Ectodermal cell (in vitro differentiated cells): ENCODE measurements around the gene METTL25.
"Not testable (repeated sequence)": the region's sequence is repeated elsewhere in the genome, so short reads cannot be mapped to it uniquely, and the experiment has no call there.

Source experiments
- H3K27ac ChIP-seq: 2 replicates; pipeline ENCODE4 v1.7.0; 2013; ENCODE audit warnings: mild to moderate bottlenecking, low read depth, low read length; ENCODE audit not compliant: insufficient read depth, poor library complexity, severe bottlenecking
- H3K27me3 ChIP-seq: 2 replicates; pipeline ENCODE4 v1.7.0; 2013; ENCODE audit warnings: mild to moderate bottlenecking, low read length; ENCODE audit not compliant: insufficient read depth, control insufficient read depth, poor library complexity, severe bottlenecking
- H3K36me3 ChIP-seq: one replicate; pipeline ENCODE4 v1.7.0; 2013; ENCODE audit warnings: low read length; ENCODE audit not compliant: control insufficient read depth, insufficient read depth
- H3K4me1 ChIP-seq: one replicate; pipeline ENCODE4 v1.7.0; 2013; ENCODE audit warnings: low read length; ENCODE audit not compliant: control insufficient read depth, insufficient read depth
- H3K4me3 ChIP-seq: 2 replicates; pipeline ENCODE4 v1.7.0; 2013; ENCODE audit warnings: low read depth, low read length, control low read depth; ENCODE audit not compliant: insufficient read depth
- H3K9me3 ChIP-seq: 2 replicates; pipeline ENCODE4 v1.7.0; 2013; ENCODE audit warnings: mild to moderate bottlenecking, low read length, moderate library complexity; ENCODE audit not compliant: control insufficient read depth
- WGBS, 2 experiments: methylation state at CpG; one replicate each; pipeline ENCODE4 v1.1.7; 2013; ENCODE audit warnings: missing lambda C conversion rate in 2 of 2; 5-methylcytosine and 5-hydroxymethylcytosine counted together

METTL25 gene

DNA sequence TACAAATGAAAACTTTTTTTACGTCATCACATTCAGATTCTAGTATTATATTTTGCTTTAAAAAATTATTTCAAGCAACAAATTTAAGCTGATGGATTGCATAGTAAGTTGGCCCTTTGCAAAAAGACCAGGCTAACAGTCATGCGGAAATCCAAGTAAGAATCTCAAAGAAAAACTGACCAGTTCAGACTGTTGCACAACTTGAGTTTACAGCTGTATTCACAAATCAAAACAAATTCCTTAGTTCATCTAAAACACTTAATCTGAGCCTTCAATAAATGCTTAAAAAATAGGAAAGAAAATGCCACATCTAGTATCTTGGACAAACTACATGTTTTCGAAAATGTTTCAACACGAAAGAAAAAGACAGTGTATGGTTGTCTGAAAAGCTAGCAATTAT is 989 bp upstream of the METTL25 start:
- WGBS, 2 experiments: 42 to 88% methylated on average over 2 of the region's 4 CpGs
- no peak overlapping the region for H3K27ac ChIP-seq

DNA sequence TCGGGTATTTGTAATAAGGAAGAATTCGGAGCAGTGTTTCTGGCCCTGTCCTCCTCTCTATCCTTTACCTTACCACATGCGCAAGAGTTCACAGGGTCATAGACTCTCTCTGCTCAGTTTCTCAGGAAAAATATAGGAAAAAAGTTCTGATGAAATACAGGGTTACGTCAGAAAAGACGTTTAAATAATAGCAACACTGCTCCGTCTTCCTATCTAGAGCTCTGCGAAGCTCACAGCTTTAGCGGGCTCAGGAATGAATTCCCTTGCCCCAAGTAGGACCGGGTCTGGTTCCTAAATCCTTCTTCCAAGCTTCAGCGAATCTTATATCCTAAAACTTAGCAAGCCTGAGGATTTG is 507 bp upstream of the METTL25 start:
- peaks cover 3% of the 10 kb centered on the region for H3K4me1 ChIP-seq
- peaks cover 17% of the 10 kb centered on the region for H3K36me3 ChIP-seq
- H3K9me3 ChIP-seq: no peaks in the 10 kb centered on the region
- peak overlapping the region; percentile 85 for H3K4me3 ChIP-seq
- 1 to 2% methylated on average over 7 to 10 of the region's 10 CpGs for WGBS, 2 experiments
- H3K27ac ChIP-seq: peak overlapping the region; percentile 78
- no peaks in the 10 kb centered on the region for H3K27me3 ChIP-seq

More for the DNA sequence above, 989 bp upstream of the METTL25 start:
- H3K27me3 ChIP-seq: no peaks in the 10 kb centered on the region
- peak overlapping the region; percentile 85 for H3K4me3 ChIP-seq
- no peaks in the 10 kb centered on the region for H3K9me3 ChIP-seq
- H3K4me1 ChIP-seq: peaks cover 3% of the 10 kb centered on the region
- H3K36me3 ChIP-seq: peaks cover 17% of the 10 kb centered on the region

DNA sequence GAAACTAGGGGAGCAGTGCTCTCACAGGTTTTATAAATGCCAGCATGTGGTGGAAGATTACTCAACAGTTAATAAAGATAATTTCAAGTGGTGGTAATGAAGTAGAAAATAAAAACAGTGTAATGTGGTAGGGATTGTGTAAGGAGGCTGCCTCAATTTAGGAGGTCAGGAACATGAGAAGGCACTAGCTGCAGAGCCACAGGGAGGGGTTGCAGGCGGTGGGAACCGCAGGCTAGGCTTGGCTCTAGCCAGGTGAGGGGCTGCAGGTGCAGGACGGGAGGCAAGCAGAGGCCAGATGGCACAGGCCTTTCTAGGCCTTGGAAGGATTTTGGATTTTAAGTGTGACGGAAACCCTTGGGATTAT is 768 bp downstream of the METTL25 start:
- peak overlapping the region; percentile 85 for H3K4me3 ChIP-seq
- peaks cover 15% of the 10 kb centered on the region for H3K36me3 ChIP-seq
- 26 to 28% methylated on average over 4 of the region's 4 CpGs for WGBS, 2 experiments
- H3K27me3 ChIP-seq: no peaks in the 10 kb centered on the region
- H3K9me3 ChIP-seq: no peaks in the 10 kb centered on the region
- H3K4me1 ChIP-seq: peaks cover 3% of the 10 kb centered on the region
- peak overlapping the region; percentile 38 for H3K27ac ChIP-seq

DNA sequence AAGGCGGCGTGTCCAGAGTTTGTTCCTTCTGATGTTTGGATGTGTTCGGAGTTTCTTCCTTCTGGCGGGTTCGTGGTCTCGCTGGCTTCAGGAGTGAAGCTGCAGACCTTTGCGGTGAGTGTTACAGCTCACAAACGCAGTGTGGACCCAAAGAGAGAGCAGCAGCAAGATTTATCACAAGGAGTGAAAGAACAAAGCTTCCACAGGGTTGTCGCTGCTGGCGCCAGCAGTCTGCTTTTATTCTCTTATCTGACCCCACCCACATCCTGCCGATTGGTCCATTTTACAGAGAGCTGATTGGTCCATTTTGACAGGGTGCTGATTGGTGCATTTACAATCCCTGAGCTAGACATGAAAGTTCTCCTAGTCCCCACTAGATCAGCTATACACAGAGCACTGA is 2.5 kb downstream of the METTL25 start:
- WGBS, 2 experiments: 93 to 94% methylated on average over 11 of the region's 11 CpGs
- not testable (repeated sequence) for H3K36me3 ChIP-seq

DNA sequence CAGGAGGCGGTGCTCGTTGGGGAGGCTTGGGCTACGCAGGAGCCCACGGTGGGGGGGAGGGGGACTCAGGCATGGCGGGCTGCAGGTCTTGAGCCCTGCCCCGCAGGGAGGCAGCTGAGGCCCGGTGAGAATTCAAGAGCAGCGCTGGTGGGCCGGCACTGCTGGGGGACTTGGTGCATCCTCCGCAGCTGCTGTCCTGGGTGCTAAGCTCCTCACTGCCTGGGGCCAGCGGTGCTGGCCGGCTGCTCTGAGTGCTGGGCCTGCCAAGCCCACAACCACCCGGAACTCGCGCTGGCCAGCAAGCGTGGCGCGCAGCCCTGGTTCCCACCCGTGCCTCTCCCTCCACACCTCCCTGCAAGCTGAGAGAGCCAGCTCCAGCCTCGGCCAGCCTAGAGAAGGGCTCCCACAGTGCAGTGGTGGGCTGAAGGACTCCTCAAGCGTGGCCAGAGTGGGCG is 3.2 kb downstream of the METTL25 start:
- Histone ChIP-seq H3K27ac (no peak overlapping the region), H3K36me3 (peaks cover under 1% of the 10 kb centered on the region), H3K9me3 (no peaks in the 10 kb centered on the region), H3K27me3 (no peaks in the 10 kb centered on the region), H3K4me3 (no peak overlapping the region), H3K4me1 (peaks cover under 1% of the 10 kb centered on the region)
- 86 to 87% methylated on average over 22 of the region's 22 CpGs for WGBS, 2 experiments

More for the DNA sequence above, 2.5 kb downstream of the METTL25 start:
- not testable (repeated sequence) for H3K4me1 ChIP-seq, H3K4me3 ChIP-seq, H3K27ac ChIP-seq, H3K9me3 ChIP-seq, H3K27me3 ChIP-seq

DNA sequence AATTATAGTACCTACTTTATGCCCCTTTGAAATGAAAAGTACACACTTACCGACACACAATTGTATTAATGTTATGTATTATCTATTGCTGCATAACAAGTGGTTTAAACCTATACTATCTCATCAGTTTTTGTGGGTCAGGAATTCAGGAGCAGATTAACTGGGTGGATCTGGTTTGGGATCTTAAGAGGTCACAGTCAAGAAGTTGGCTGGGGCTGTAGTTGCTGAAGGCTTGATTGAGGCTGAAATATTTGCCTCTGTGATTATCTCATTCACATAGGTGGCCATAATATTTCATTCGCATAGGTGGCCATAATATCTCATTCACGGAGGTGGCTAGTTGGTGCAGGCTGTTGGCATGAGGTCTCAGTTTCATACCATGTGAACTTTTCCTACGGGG is 5.7 kb downstream of the METTL25 start:
- Histone ChIP-seq H3K27ac (no peak overlapping the region), H3K4me1 (no peaks in the 10 kb centered on the region), H3K27me3 (no peaks in the 10 kb centered on the region), H3K9me3 (no peaks in the 10 kb centered on the region), H3K36me3 (no peaks in the 10 kb centered on the region), H3K4me3 (no peak overlapping the region)
- 91 to 97% methylated on average over 3 to 4 of the region's 4 CpGs for WGBS, 2 experiments

DNA sequence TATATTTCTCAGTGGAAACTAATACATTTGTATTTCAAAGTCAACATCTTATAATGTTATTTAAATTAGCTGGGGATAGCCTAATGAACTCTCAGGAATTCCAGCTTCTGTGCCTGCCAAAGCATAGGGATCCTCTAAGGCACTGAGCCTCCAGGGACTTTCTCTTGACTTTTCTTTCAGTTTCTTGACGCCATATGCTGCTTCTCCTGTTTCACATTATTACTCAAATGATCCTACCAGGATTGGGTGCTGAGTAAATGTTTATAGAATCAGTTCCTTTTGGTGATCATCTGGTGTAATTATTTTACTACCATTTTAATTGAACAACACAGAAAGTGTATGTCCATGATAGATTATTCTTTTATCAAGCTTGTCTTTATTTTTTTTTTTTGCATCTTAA is 7.9 kb downstream of the METTL25 start:
- Histone ChIP-seq H3K4me1 (no peaks in the 10 kb centered on the region), H3K9me3 (no peaks in the 10 kb centered on the region), H3K27me3 (no peaks in the 10 kb centered on the region), H3K27ac (no peak overlapping the region), H3K36me3 (no peaks in the 10 kb centered on the region), H3K4me3 (no peak overlapping the region)
- 80% methylated on average over 1 of the region's 1 CpG; no CpG with 5 or more reads in 1 of the 2 experiments for WGBS, 2 experiments

DNA sequence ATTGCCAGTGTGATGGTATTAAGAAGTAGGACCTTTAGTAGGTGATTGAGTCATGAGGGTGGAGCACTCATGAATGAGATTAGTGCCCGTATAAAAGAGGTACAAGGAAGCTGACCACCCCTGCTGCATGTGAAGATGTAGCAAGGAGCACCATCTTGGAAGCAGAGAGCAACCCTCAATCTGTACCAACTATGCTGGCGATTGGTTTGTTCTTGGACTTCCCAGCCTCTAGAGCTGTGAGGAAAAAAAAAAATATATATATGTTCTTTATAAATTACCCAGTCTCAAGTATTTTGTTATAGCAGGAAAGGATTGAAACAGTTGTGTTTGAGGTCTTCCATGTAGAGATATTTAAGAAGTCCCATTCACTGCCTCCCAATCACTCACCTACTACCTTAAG is 16.9 kb downstream of the METTL25 start:
- Histone ChIP-seq H3K4me1 (no peaks in the 10 kb centered on the region), H3K27ac (no peak overlapping the region), H3K36me3 (no peaks in the 10 kb centered on the region), H3K27me3 (no peaks in the 10 kb centered on the region), H3K4me3 (no peak overlapping the region), H3K9me3 (peaks cover 2% of the 10 kb centered on the region)
- WGBS, 2 experiments: 90 to 91% methylated on average over 1 to 2 of the region's 2 CpGs

DNA sequence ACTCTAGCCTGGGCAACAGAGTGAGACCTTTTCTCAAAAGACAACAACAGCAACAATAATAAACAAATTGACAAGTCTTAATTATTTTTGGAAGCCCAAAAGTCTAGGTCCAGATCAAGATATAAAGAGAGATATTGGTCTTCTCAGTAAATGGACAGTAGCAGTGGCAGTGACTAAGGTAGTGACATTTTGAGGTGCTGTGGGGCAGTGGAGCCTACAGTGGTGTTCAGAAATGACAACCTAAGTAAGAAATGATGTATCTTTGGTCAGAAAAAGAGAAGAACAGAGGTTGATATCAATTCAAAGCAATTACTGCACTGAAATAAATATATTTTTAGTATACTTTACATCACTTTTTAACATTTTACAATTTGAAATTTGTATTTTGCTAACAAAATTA is 20.7 kb downstream of the METTL25 start:
- no peak overlapping the region for H3K27ac ChIP-seq
- H3K36me3 ChIP-seq: no peaks in the 10 kb centered on the region
- H3K27me3 ChIP-seq: no peaks in the 10 kb centered on the region
- peaks cover 2% of the 10 kb centered on the region for H3K9me3 ChIP-seq
- H3K4me1 ChIP-seq: no peaks in the 10 kb centered on the region
- H3K4me3 ChIP-seq: no peak overlapping the region

DNA sequence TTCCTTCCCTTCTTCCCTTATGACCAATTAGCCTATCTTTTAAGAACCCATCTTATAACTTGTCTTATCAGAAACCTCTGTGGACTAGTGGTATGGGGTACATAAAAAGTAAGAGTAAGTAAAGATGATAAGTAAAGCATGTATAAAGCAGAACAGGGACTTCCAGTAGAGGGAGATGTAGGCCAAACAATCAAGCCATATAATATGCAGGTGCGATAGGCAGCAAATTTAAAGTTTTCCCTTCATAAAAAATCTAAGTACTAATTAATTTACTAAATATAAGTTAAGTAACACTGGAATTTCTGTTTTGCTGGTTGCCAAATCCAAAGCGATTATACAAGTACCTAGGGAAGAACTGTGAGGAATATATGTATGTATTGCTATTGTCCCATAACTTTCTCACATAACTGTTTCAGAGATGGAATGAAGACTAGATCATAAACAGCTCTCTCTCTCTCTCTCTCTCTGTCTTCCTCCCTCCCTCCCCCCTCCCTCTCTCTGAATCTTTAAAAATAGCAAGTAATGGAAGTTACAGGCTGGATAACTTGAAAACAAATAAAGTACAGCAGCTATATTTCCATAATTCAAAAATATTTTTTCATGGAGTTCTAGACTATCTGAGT is 25.7 kb downstream of the METTL25 start:
- Histone ChIP-seq H3K27ac (no peak overlapping the region), H3K4me3 (no peak overlapping the region), H3K4me1 (no peaks in the 10 kb centered on the region), H3K9me3 (no peaks in the 10 kb centered on the region), H3K27me3 (no peaks in the 10 kb centered on the region), H3K36me3 (no peaks in the 10 kb centered on the region)
- no CpG with 5 or more reads among the region's 2 CpGs for WGBS, 2 experiments

DNA sequence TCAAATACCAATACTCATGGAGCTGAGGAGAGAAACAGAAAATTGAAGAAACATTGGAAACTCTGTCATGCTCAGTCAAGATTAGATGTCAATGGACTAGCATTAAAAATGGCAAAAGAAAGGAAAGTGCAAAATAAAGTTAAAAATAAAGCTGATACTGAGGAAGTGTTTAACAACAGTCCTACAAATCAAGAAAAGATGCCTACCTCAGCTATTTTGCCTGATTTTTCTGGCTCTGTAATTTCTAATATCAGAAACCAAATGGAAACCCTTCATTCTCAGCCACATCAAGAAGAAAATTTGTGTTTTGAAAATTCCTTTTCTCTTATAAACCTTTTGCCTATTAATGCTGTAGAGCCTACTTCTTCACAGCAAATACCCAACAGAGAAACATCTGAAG is 40.5 kb downstream of the METTL25 start:
- Histone ChIP-seq H3K9me3 (no peaks in the 10 kb centered on the region), H3K36me3 (no peaks in the 10 kb centered on the region), H3K27ac (no peak overlapping the region), H3K4me1 (no peaks in the 10 kb centered on the region), H3K27me3 (no peaks in the 10 kb centered on the region), H3K4me3 (no peak overlapping the region)
